ENCODE results near the gene TEX13A. TPM values are rescaled to one million over a fixed set of nuclear protein-coding genes. Genes with fewer than 3 reads are reported as not detected.

The TEX13A gene
- total RNA-seq, 6 experiments from 2014 or later: not detected

DNA sequence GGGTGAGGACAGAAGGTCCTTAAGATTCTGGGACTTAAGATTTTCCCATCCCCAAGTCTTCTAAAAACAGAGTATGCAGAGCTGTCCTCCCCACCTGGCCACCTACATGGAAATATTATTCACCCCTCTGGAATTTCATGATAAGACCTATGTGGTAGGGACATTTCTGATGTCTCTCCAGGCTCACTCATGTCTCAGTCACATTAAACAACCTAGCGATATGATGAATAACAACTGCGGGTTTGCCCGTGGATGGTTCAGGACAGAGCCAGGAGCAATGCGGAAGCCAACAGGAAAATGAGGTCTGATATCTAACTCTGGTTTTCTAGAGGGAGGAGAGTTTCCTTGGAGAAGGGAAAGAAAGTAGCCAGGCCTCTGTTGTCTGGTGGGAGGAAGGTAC lies 47.4 kb downstream of the TEX13A start:
- WGBS (ENCODE audit: insufficient coverage, low coverage, low lambda C conversion rate, missing lambda C conversion rate): 78% methylated on average over 4 of the region's 4 CpGs
- TF ChIP-seq POLR2A (IDR thresholded peaks at IDR 0.05): no peak
- TF ChIP-seq, protein P1, sequence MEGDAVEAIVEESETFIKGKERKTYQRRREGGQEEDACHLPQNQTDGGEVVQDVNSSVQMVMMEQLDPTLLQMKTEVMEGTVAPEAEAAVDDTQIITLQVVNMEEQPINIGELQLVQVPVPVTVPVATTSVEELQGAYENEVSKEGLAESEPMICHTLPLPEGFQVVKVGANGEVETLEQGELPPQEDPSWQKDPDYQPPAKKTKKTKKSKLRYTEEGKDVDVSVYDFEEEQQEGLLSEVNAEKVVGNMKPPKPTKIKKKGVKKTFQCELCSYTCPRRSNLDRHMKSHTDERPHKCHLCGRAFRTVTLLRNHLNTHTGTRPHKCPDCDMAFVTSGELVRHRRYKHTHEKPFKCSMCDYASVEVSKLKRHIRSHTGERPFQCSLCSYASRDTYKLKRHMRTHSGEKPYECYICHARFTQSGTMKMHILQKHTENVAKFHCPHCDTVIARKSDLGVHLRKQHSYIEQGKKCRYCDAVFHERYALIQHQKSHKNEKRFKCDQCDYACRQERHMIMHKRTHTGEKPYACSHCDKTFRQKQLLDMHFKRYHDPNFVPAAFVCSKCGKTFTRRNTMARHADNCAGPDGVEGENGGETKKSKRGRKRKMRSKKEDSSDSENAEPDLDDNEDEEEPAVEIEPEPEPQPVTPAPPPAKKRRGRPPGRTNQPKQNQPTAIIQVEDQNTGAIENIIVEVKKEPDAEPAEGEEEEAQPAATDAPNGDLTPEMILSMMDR (IDR thresholded peaks at IDR 0.05): no peak
- Histone ChIP-seq H3K27me3 (peaks cover 0 to under 1% of the 10 kb centered on the region in 2 donors), H3K9me3 (no peaks in the 10 kb centered on the region), H3K27ac (no peak overlapping the region), H3K36me3 (no peaks in the 10 kb centered on the region), H3K4me1 (no peaks in the 10 kb centered on the region), H3K4me3 (no peak overlapping the region)
- DNase-seq (no peak), ATAC-seq (no peak)
- intact Hi-C loops (cut with DNase I): no loop called here

Measured in right lobe of liver (tissue), 6 donors.